SK-N-SH treated with all-trans-retinoic acid at 6 μM for 48 hours (cell line): ENCODE results near the gene RNF166.

Experiments used
- ARNTL ChIP-seq: fragments of 450-650 bp; formaldehyde crosslinking; IDR thresholded peaks from 2 replicates; pipeline ENCODE4 v1.5.0; 2020; ENCODE audit warnings: low read depth, mild to moderate bottlenecking, moderate library complexity, borderline replicate concordance
- GLIS3 ChIP-seq: fragments of 250-450 bp; sonication (Bioruptor Pico); IDR thresholded peaks from 2 replicates; pipeline ENCODE4 v1.5.0; 2020; ENCODE audit warnings: mild to moderate bottlenecking, moderate library complexity
- ISL1 ChIP-seq: fragments of 250-450 bp; sonication (Bioruptor Pico); IDR thresholded peaks from 2 replicates; pipeline ENCODE4 v2.1.2; 2022; ENCODE audit warnings: mild to moderate bottlenecking, moderate library complexity
- OSR1 ChIP-seq: fragments of 250-450 bp; sonication (Bioruptor Pico); IDR thresholded peaks from 2 replicates; pipeline ENCODE4 v1.8.0; 2022; ENCODE audit warnings: moderate library complexity, mild to moderate bottlenecking, inconsistent platforms
- PATZ1 ChIP-seq: fragments of 250-450 bp; sonication (Bioruptor Pico); IDR thresholded peaks from 2 replicates; pipeline ENCODE4 v1.8.0; 2020; ENCODE audit warnings: mild to moderate bottlenecking, moderate library complexity, borderline replicate concordance
- PPARA ChIP-seq: fragments of 250-450 bp; sonication (Bioruptor Pico); IDR thresholded peaks from 2 replicates; pipeline ENCODE4 v1.5.0; 2020; ENCODE audit warnings: mild to moderate bottlenecking, borderline replicate concordance
- TOX ChIP-seq: fragments of 250-450 bp; sonication (Bioruptor Pico); IDR thresholded peaks from 2 replicates; pipeline ENCODE4 v1.8.0; 2021; ENCODE audit warnings: mild to moderate bottlenecking, moderate library complexity, borderline replicate concordance
- TSHZ2 ChIP-seq: fragments of 250-450 bp; sonication (Bioruptor Pico); IDR thresholded peaks from 2 replicates; pipeline ENCODE4 v1.5.0; 2020; ENCODE audit warnings: mild to moderate bottlenecking, moderate library complexity
- ZC3H10 ChIP-seq: fragments of 250-450 bp; sonication (Bioruptor Pico); IDR thresholded peaks from 2 replicates; pipeline ENCODE4 v1.5.1; 2021; ENCODE audit warnings: mild to moderate bottlenecking, moderate library complexity
- ZFP30 ChIP-seq: fragments of 450-650 bp; formaldehyde crosslinking; IDR thresholded peaks from 2 replicates; pipeline ENCODE4 v1.5.0; 2022; ENCODE audit warnings: mild to moderate bottlenecking, moderate library complexity
- ZNF565 ChIP-seq: fragments of 450-650 bp; formaldehyde crosslinking; conservative IDR thresholded peaks from 2 replicates; pipeline ENCODE4 v1.5.0; 2020; ENCODE audit warnings: low read depth, mild to moderate bottlenecking, moderate library complexity
- ZNF70 ChIP-seq: fragments of 450-650 bp; formaldehyde crosslinking; IDR thresholded peaks from 2 replicates; pipeline ENCODE4 v1.5.0; 2020; ENCODE audit warnings: mild to moderate bottlenecking, moderate library complexity
- ZNF8 ChIP-seq: fragments of 450-650 bp; formaldehyde crosslinking; IDR thresholded peaks from 2 replicates; pipeline ENCODE4 v1.5.0; 2020; ENCODE audit warnings: mild to moderate bottlenecking, moderate library complexity
- TF ChIP-seq, protein P1 (sequence below): fragments of 250-450 bp; sonication (Bioruptor Pico); IDR thresholded peaks from 2 replicates; pipeline ENCODE4 v1.8.0; 2021; ENCODE audit warnings: low read depth, mild to moderate bottlenecking, moderate library complexity, borderline replicate concordance

- TF ChIP-seq ZFP30 (CRISPR knock-in tag), result no peak
- no peak for TF ChIP-seq ZC3H10 (CRISPR knock-in tag)
- TF ChIP-seq ZNF8, result no peak
- TF ChIP-seq PATZ1 (CRISPR knock-in tag), result no peak
- no peak for TF ChIP-seq ARNTL (CRISPR knock-in tag)
- no peak for TF ChIP-seq ZNF565 (CRISPR knock-in tag)
- TF ChIP-seq PPARA (CRISPR knock-in tag), result no peak
- TF ChIP-seq GLIS3, result no peak
- TF ChIP-seq ZNF70 (CRISPR knock-in tag), result no peak
- TF ChIP-seq, protein P1, sequence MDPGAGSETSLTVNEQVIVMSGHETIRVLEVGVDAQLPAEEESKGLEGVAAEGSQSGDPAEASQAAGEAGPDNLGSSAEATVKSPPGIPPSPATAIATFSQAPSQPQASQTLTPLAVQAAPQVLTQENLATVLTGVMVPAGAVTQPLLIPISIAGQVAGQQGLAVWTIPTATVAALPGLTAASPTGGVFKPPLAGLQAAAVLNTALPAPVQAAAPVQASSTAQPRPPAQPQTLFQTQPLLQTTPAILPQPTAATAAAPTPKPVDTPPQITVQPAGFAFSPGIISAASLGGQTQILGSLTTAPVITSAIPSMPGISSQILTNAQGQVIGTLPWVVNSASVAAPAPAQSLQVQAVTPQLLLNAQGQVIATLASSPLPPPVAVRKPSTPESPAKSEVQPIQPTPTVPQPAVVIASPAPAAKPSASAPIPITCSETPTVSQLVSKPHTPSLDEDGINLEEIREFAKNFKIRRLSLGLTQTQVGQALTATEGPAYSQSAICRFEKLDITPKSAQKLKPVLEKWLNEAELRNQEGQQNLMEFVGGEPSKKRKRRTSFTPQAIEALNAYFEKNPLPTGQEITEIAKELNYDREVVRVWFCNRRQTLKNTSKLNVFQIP (CRISPR knock-in tag), result no peak
- TF ChIP-seq ISL1 (CRISPR knock-in tag), result no peak
- TF ChIP-seq OSR1, result no peak
- TF ChIP-seq TSHZ2 (CRISPR knock-in tag), result no peak
- no peak for TF ChIP-seq TOX (CRISPR knock-in tag)
These were observed 53.1 kb downstream of the RNF166 start for GRCh38 chr16:88653101-88653500.
